ENCODE results near the gene PRKD2.

The PRKD2 gene

DNA sequence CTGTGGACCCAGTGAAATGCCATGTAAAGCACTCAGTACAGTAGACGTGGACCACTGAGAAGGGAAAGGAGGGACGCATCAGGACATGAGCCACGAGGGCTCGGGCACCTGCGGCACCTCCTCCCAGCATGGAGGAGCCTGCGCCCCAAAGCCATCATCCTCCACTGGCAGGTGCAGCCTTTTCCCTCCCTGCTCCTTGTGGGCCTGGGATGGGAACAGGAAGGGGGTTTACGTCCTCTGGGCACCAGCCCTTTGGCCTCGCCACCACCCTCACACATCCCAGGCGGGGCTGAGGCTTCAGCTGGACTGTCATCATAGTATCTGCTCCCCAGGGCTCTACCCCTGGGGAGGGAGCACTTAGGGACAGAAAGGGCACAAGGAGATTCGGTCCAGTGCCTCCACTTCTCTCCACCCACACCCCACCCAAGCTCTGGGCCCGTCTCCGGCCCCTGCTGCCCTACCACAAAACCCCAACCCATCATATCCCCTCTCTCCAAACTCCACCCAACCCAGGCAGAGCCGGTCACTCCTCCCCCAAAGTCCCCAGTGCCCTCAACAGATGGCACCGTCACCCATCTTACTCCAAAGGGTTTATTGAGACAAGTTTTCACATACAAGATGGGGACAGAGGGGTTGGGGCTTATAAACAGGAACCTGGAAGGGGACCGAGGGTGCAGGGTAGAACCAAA lies 2.2 kb upstream of the PRKD2 start:
- Histone ChIP-seq H3K4me3 (ENCODE audit: low read length) (no peak overlapping the region), H3K4me2 (ENCODE audit: low read length) (peak overlapping the region; percentile 77; the same call in 1 of the 2 replicates), H4K20me1 (ENCODE audit: insufficient read depth, low read length) (peaks cover 5% of the 10 kb centered on the region; the same call in 1 of the 2 replicates), H3K9ac (ENCODE audit: low read length) (no peak overlapping the region), H3K27ac (ENCODE audit: low read length) (peak overlapping the region; percentile 74), H3K36me3 (replicated peaks; ENCODE audit: low read depth, low read length) (peaks cover 32% of the 10 kb centered on the region), H3K79me2 (ENCODE audit: low read length) (peaks cover 24% of the 10 kb centered on the region), H3K27me3 (ENCODE audit: low read depth, low read length) (no peaks in the 10 kb centered on the region), H3K4me1 (ENCODE audit: low read length) (peaks cover 42% of the 10 kb centered on the region), H3K9me3 (ENCODE audit: insufficient read depth, low read length) (no peaks in the 10 kb centered on the region), H2AFZ (ENCODE audit: low read depth, low read length) (no peak overlapping the region)
- no peak for TF ChIP-seq EZH2phosphoT487 (IDR thresholded peaks at IDR 0.05; ENCODE audit: low read depth)
- TF ChIP-seq, protein P1, sequence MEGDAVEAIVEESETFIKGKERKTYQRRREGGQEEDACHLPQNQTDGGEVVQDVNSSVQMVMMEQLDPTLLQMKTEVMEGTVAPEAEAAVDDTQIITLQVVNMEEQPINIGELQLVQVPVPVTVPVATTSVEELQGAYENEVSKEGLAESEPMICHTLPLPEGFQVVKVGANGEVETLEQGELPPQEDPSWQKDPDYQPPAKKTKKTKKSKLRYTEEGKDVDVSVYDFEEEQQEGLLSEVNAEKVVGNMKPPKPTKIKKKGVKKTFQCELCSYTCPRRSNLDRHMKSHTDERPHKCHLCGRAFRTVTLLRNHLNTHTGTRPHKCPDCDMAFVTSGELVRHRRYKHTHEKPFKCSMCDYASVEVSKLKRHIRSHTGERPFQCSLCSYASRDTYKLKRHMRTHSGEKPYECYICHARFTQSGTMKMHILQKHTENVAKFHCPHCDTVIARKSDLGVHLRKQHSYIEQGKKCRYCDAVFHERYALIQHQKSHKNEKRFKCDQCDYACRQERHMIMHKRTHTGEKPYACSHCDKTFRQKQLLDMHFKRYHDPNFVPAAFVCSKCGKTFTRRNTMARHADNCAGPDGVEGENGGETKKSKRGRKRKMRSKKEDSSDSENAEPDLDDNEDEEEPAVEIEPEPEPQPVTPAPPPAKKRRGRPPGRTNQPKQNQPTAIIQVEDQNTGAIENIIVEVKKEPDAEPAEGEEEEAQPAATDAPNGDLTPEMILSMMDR (IDR thresholded peaks at IDR 0.05; ENCODE audit: low read depth, low read length) = no peak

DNA sequence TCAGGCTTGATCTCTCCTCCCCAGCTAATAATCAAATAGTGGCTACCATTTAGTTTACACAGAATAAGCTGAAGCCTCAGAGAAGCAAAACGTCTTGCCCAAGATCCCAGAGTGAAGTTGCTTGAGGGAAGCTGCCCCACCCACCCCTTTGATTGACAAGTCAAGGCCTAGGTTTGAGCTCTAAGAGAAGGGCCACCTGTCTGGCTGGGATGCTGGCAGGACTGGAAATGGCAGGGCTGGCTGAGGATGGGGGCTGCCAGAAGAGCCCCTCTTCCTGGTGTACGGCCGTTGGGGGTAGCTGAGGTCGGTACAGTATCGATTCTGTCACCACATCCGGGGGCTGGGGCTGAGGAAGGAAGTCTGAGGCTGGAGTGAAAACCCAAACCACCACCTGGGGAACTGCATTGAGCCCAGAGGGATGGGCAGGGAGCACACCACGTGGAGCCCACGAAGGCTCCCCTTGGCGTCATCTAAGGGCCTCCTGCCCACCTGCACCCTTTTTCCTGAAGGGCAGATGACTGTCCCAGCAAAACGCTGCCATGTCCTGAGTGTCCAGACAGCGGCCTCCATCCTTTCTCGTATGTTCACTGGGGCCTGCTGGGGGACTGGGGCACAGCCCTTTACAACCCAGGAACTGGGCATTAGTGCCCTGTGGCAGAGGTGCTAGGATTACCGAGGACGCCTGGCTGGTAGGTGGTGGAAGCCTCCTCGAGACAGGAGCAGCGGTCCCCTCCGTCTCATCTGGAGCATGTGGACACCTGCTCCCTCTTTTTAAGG lies 1.4 kb upstream of the PRKD2 start:
- H3K27me3 ChIP-seq (ENCODE audit: low read depth, low read length) = no peaks in the 10 kb centered on the region
- peaks cover 24% of the 10 kb centered on the region for H3K79me2 ChIP-seq (ENCODE audit: low read length)
- TF ChIP-seq, protein P1 (IDR thresholded peaks at IDR 0.05; ENCODE audit: low read depth, low read length) = no peak
- no peak for TF ChIP-seq EZH2phosphoT487 (IDR thresholded peaks at IDR 0.05; ENCODE audit: low read depth)
- H3K9ac ChIP-seq (ENCODE audit: low read length) = peak overlapping the region; percentile 93; the same call in 1 of the 2 replicates
- peaks cover 5% of the 10 kb centered on the region; the same call in 1 of the 2 replicates for H4K20me1 ChIP-seq (ENCODE audit: insufficient read depth, low read length)
- H3K36me3 ChIP-seq (replicated peaks; ENCODE audit: low read depth, low read length) = peaks cover 28% of the 10 kb centered on the region
- peak overlapping the region; percentile 77 for H3K4me2 ChIP-seq (ENCODE audit: low read length)
- peak overlapping the region; percentile 94 for H3K4me3 ChIP-seq (ENCODE audit: low read length)
- H3K4me1 ChIP-seq (ENCODE audit: low read length) = peaks cover 42% of the 10 kb centered on the region
- no peaks in the 10 kb centered on the region for H3K9me3 ChIP-seq (ENCODE audit: insufficient read depth, low read length)
- no peak overlapping the region for H2AFZ ChIP-seq (ENCODE audit: low read depth, low read length)
- H3K27ac ChIP-seq (ENCODE audit: low read length) = peak overlapping the region; percentile 74

DNA sequence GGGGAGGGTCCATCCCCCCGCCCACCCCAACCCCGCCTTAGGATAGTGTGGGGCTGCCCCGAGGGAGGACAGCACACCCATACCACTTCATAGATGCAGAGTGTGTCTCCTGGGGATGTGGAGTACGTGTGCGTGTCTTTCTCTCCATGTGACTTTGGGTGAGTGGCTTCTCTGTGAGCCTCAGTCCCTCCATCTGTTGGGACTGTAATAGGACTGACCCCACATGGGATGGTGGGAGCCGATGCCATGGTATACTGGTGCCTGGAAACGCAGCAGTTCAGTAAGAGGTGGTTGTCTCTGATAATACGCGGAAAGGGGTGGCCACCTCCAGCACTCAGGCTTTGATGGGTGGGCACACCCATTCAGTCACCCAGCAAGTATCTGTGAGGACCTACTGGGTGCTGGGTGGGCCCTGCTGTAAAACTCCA lies 816 bp upstream of the PRKD2 start:
- Histone ChIP-seq H3K36me3 (replicated peaks; ENCODE audit: low read depth, low read length) (peaks cover 28% of the 10 kb centered on the region), H3K4me1 (ENCODE audit: low read length) (peaks cover 42% of the 10 kb centered on the region), H4K20me1 (ENCODE audit: insufficient read depth, low read length) (peaks cover 5% of the 10 kb centered on the region; the same call in 1 of the 2 replicates), H3K4me3 (ENCODE audit: low read length) (peak overlapping the region; percentile 94), H3K9ac (ENCODE audit: low read length) (peak overlapping the region; percentile 93), H3K79me2 (ENCODE audit: low read length) (peaks cover 24% of the 10 kb centered on the region), H3K4me2 (ENCODE audit: low read length) (peak overlapping the region; percentile 77), H3K27me3 (ENCODE audit: low read depth, low read length) (no peaks in the 10 kb centered on the region), H2AFZ (ENCODE audit: low read depth, low read length) (no peak overlapping the region), H3K9me3 (ENCODE audit: insufficient read depth, low read length) (no peaks in the 10 kb centered on the region), H3K27ac (ENCODE audit: low read length) (peak overlapping the region; percentile 74)
- TF ChIP-seq EZH2phosphoT487 (IDR thresholded peaks at IDR 0.05; ENCODE audit: low read depth) = no peak
- TF ChIP-seq, protein P1 (IDR thresholded peaks at IDR 0.05; ENCODE audit: low read depth, low read length) = no peak

DNA sequence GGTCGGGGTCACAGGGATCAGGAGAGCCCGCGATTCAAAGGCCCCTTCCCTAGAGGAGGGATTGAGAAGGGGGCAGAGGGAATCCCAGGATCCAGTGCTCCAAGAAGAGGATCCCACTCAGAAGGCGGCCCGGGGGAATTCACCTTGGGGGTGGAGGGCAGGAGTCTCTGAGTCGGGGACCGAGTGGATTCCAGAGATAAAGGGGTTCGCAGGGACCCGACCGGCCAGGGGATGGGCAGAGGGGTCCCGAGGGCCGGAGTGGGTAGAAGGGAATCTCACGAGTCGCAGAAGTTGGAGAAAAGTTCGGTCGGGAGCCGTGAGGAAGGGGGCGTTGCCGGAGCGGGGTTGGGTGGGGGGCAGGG lies 261 bp downstream of the PRKD2 start:
- Histone ChIP-seq H3K9ac (ENCODE audit: low read length) (peak overlapping the region; percentile 93), H3K27me3 (ENCODE audit: low read depth, low read length) (no peaks in the 10 kb centered on the region), H2AFZ (ENCODE audit: low read depth, low read length) (no peak overlapping the region), H3K36me3 (replicated peaks; ENCODE audit: low read depth, low read length) (peaks cover 17% of the 10 kb centered on the region), H3K4me2 (ENCODE audit: low read length) (peak overlapping the region; percentile 95), H3K27ac (ENCODE audit: low read length) (peak overlapping the region; percentile 45), H3K79me2 (ENCODE audit: low read length) (peaks cover 24% of the 10 kb centered on the region), H3K4me3 (ENCODE audit: low read length) (peak overlapping the region; percentile 94), H3K9me3 (ENCODE audit: insufficient read depth, low read length) (no peaks in the 10 kb centered on the region), H3K4me1 (ENCODE audit: low read length) (peaks cover 42% of the 10 kb centered on the region), H4K20me1 (ENCODE audit: insufficient read depth, low read length) (peaks cover 5% of the 10 kb centered on the region; the same call in 1 of the 2 replicates)
- TF ChIP-seq EZH2phosphoT487 (IDR thresholded peaks at IDR 0.05; ENCODE audit: low read depth) = no peak
- TF ChIP-seq, protein P1 (IDR thresholded peaks at IDR 0.05; ENCODE audit: low read depth, low read length) = no peak

Data from OCI-LY3 (cell line).